NCI-H2029 treated with DMSO at 0.1 percent for 48 hours (cell line): ENCODE measurements around the gene RAPGEF4.
"Not testable (repeated sequence)": the region's sequence is repeated elsewhere in the genome, so short reads cannot be mapped to it uniquely, and the experiment has no call there.

ENCODE experiments used
- DNase-seq: peaks from one replicate; lab custom pipeline; 2025; lab: John Stamatoyannopoulos, UW

Gene RAPGEF4

GRCh38 chr2:173034143-173034542 lies 298.5 kb downstream of the RAPGEF4 start:
- no peak for DNase-seq

GRCh38 chr2:173037245-173038120 lies 301.8 kb downstream of the RAPGEF4 start:
- no peak for DNase-seq

GRCh38 chr2:173038257-173038656 lies 302.6 kb downstream of the RAPGEF4 start:
- DNase-seq = not testable (repeated sequence)

GRCh38 chr2:173040729-173041128 lies 305.1 kb downstream of the RAPGEF4 start:
- no peak for DNase-seq

- DNase-seq = no peak
Measured at GRCh38 chr2:173043476-173043875, 307.8 kb downstream of the RAPGEF4 start.

- DNase-seq = no peak
Measured at GRCh38 chr2:173043897-173044519, 308.4 kb downstream of the RAPGEF4 start.

GRCh38 chr2:173044686-173045085 lies 309.0 kb downstream of the RAPGEF4 start:
- DNase-seq = no peak

GRCh38 chr2:173045181-173045580 lies 309.5 kb downstream of the RAPGEF4 start:
- no peak for DNase-seq

GRCh38 chr2:173048522-173048896 lies 312.9 kb downstream of the RAPGEF4 start:
- DNase-seq = no peak

- DNase-seq = no peak
Measured at GRCh38 chr2:173048897-173049661, 313.4 kb downstream of the RAPGEF4 start.

GRCh38 chr2:173049831-173050230 lies 314.2 kb downstream of the RAPGEF4 start:
- no peak for DNase-seq

- no peak for DNase-seq
Measured at GRCh38 chr2:173050684-173051083, 315.0 kb downstream of the RAPGEF4 start.

GRCh38 chr2:173051463-173052215 lies 316.0 kb downstream of the RAPGEF4 start:
- DNase-seq = no peak

- DNase-seq = no peak
Measured at GRCh38 chr2:173053043-173053699, 317.5 kb downstream of the RAPGEF4 start.

- no peak for DNase-seq
Measured at GRCh38 chr2:173054466-173054865, 318.8 kb downstream of the RAPGEF4 start.

- DNase-seq = no peak
Measured at GRCh38 chr2:173056705-173057364, 321.2 kb downstream of the RAPGEF4 start.

- DNase-seq = no peak
Measured at GRCh38 chr2:173058097-173058496, 322.5 kb downstream of the RAPGEF4 start.

- no peak for DNase-seq
Measured at GRCh38 chr2:173058673-173059072, 323.0 kb downstream of the RAPGEF4 start.

GRCh38 chr2:173059292-173059691 lies 323.6 kb downstream of the RAPGEF4 start:
- DNase-seq = no peak

GRCh38 chr2:173059971-173060461 lies 324.4 kb downstream of the RAPGEF4 start:
- no peak for DNase-seq

GRCh38 chr2:173062801-173063200 lies 327.2 kb downstream of the RAPGEF4 start:
- DNase-seq = no peak
